NOMO-1 treated with dmso at 0.1 percent for 144 hours (cell line): ENCODE measurements around the gene TSPEAR.
"Not testable (repeated sequence)": the region's sequence is repeated elsewhere in the genome, so short reads cannot be mapped to it uniquely, and the experiment has no call there.

Source experiments
- DNase-seq: peaks from one replicate; lab custom pipeline; 2025; ENCODE audit not compliant: unreplicated experiment; lab: John Stamatoyannopoulos, UW

Gene TSPEAR

DNA sequence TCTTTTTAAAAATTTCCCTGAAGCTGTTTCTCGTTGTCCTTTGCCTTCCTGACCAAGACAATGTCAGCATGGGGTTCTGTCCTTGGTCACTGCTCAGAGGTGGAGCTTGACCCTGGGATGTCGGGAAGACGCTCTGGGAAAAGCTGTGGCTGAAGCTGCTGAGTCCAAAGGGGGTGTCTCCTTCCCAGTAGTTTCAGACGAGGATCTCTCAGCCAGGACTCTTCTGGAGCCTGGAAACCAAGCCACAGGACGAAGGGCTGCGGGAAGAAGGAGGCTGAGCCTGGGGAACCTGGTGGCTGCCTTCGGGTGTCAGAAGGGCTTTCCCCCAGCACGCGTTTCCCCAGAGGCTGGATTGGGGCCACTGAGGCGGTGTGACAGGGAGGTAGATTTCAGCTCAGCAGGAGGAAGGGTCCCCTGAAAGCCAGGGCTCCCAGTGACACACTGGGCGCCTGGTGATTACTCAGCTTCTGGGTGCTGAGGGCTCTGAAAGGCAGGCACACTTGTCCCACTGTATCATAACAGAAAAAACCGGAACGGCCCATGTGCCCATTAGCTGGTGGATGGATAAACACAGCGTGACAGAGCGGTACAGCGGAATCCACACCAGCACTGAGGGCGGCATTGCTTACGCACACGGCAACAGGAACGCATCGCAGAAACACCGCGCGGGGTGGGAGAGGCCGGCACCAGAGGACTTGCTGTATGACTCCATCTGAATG, 24.4 kb downstream of the TSPEAR start:
- DNase-seq = no peak

DNA sequence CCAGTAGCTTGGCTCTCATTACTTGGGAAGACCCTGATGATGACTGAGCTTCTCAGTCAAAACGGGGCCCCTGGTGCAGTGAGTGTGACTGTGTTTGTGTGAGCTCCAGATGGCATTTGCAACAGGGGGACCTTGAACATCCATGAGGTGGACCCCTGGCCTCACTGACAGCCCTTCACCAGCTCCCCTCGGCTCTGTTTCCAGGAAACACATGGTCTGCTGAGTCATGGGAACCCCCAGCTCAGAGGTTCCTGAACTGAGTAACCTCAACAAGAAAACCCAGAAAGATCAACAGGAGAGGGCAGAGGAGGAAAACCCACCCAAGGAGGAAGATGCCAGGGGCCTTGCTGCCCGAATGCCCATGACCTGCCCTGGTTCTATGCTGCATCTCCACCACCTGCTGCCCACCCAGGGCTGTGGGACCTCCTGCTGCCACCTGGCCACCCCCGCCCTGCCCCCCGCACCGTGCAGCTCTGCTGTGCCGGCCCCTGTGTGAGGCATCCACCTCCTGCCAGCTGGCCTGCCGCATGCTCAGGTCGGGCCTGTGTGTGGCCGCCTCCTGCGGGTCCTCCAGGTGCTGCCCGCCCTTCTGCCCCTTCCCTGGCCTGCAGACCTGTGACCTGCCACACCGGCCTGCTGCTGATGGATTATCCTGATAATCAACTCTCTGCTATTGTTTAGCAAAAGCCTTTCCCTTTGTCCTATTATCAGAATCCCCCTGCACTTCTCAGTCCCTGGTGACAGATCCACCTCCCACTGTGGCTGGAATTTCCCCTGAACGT, 25.2 kb downstream of the TSPEAR start:
- no peak for DNase-seq

DNA sequence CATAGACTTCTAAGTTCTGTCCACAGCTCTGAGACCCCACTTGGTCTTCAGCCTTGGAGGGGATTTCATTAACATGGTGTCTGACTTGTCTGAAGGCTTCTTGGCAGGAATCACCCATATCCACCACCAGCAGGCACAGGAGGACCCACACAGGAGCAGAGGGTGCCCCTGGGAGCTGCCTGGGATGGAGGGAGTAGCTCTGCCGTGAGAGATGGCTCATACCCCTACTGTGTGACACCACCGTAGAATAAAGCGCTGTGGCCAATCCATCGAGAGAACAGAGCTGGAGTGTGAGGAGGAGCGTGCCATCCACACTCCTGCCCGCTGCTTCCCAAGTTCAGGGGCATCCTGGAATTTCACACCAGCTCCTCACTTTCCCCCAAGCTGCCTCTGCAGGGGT, 26.3 kb downstream of the TSPEAR start:
- not testable (repeated sequence) for DNase-seq

DNA sequence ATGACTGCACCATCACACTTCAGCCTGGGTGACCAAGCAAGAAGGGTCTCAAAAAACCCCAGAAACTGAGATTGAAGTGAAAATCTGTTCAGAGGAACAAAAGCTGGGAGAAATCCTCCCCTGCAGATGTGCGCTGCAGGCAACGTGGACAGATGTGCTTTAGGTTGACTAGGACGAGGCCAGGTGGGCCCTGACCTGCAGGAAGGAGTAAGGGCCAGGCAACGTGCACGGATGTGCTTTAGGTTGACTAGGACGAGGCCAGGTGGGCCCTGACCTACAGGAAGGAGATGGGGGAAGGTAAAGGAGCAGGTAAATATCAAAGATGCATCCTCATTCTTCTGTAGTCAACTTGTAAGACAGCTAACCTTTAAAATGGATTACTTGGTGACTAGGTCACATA, 26.9 kb downstream of the TSPEAR start:
- DNase-seq = no peak

DNA sequence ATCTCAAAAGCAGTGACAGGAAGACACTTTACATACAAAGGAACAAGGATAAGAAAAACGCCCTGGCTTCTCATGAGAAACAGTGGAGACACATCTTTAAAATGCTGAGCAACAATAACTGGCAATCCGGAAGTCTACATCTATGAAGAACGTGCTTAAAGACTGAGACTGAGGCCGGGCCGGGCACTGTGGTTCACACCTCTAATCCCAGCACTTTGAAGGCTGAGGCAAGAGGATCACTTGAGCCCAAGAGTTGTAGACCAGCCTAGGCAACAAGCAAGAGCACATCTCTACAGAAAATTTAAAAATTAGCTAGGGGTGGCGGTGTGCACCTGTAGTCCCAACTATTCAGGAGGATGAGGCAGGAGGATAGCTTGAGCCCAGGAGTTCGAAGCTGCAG, 27.3 kb downstream of the TSPEAR start:
- DNase-seq = no peak

DNA sequence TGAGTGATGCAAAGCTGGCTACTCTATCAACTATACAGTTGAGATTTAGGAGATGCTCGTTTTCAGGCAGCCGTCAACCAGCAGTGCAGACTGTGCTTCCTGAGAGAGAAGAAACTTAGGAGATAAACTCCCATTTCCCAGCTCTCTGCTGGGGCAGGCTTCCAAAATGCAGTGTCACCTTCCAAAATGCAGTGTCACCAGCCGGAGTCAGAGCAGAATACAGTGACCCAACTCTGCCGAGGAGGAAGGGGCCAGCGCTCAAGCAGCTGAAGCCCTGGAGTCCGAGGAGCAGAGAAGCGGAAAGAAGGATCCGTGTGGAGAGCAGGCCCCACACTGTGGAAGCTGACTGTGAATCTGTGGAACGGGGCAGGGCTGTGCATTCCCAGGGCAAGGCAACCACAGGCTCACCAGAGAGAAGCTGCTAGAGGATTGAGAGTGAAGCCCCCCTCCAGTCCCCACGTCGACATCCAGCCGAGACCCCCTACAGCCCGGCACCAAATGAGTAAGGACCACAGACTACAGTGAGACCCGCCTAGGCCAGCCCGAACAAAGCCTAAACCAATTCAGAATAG, 28.7 kb downstream of the TSPEAR start:
- no peak for DNase-seq

DNA sequence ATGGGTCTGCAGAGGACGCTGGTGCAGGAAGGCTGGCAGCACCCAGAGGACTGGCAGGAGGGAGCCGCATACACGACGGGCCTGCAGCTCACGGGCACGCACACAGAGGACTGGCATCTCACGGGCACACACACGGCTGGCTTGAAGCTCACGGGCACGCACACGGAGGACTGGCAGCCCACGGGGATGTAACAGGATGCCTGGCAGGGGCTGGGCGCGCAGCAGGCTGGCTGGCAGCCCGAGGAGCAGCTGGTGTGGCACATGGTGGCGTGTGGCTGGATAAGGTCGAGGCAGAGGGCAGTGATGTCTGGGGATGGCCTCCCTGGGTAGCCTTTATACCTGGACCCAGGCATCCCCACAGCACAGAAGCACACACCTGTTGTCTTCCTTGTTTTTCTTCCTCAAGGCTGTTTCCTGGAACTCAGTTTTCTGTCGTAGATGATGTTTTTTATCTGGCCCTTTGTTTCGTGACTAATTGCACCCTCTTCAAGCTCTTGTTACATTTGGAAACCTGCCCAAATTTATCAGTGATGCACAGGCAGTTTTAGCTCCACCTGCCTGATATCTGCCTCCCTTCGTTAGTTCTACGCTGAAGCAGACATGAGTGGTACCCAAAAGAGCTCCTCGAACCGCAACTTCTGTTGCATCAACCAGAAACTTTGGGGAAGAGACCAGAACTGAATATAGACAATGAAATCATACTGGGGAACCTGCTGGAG, 29.4 kb downstream of the TSPEAR start, which contains the start of gene KRTAP12-1:
TSS of gene KRTAP12-1 (minus strand) at position 303 of the 719 bp plus-strand sequence. CDS start at position 263, 40 bp downstream.
- DNase-seq = no peak

DNA sequence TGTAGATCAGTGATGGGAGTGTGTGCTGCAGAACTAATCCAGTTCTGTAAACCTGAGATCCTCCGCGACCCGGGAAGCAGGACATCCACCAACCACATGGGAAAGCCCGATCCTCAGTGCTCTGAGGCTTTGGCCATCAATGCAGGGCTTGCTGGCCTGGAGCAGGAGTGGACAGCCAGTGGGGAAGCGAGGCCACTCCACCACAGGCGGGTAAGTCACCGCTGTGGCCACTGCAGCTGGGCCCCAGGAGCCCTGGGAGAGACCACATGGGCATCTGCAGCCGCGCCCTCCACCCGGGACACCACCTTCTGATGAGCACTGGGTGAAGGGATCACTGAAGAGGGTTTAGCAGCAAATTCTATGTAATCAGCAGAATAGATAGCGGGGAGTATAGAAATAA, 30.2 kb downstream of the TSPEAR start:
- DNase-seq = no peak

DNA sequence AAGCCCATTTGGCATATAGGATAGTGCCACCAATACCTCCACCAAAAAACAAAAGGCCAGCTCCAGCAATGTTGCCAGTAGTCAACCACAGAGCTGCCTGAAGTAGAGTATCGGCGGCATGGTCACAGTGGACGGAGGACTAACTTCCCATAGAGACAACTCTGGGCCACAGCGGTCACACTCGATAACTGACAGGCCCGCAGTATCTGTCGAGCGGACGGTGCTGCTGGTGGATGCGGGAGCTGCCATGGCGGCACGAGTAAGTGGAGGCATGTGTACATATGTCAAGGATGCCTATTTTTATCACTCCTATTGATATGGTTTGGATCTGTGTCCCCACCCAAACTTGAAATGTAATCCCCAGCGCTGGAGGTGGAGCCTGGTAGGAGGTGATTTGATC, 33.5 kb downstream of the TSPEAR start:
- DNase-seq = no peak

DNA sequence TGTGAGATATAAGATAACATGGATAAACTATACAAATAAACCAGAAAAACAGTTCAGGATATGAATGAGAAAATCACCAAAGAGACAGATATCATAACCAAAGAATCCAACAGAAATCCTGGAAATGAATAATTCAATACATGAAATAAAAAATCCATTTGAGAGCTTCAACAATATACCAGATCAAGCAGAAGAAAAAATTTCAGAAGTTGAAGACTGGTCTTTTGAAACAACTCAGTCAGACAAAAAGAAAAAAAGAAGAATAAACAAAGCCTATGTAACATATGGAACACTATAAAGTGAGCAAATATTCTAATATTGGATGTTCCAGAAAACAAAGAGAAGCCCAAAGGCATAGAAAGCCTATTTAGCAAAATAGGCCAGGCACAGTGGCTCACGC, 39.5 kb downstream of the TSPEAR start:
- DNase-seq = no peak

DNA sequence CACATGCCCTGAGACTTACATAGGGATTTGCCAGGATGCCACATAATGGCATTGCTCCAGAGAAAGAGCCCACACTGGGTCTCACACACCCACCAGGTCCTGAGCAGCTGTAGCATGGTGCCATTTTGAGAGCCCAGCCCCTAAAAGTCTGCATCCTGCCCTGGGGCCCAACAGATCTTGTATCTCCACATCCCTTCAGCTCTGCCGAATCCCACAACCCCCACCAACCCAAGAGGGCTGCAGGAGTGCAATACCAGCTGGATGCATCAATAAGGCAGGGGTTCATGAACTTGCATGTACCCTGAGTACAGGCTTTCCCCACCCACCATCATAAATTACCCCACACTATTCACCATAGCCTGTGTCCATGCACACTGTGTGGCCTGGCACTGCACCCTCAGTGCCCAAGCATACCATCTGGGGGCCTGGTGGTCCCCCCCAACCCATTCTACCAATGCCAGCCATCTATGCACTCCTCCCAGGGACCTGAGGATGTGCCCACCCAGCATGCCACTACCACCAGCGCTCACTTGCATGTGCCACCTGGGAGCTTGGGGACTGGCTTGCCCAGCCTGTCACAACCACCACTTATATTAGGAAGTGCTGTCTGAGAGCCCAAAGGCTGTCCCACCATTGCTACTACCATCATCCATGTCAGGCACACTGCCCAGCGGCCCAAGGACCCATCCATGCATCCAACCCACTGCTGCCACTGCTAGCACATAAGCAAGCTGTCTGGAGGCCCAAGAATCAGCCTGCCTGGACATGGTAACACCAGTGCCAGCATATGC, 40.5 kb downstream of the TSPEAR start:
- DNase-seq = no peak

DNA sequence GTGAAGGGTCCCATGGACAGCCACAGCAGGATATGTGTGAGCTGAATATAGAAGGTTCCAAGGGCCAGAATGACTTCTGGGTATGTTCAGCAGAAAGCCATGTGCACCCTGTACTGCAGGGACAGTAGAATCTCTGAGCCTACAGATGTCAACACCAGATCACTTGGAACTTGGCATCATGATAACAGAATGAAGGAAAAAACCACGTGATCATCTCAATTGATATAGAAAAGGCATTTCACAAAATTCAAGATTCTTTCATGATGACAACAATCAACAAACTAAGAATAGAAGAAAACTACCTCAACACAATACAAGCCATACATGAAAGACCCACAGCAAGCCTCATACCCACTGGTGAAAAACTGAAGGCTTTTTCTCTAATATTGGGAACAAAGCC, 43.8 kb downstream of the TSPEAR start:
- DNase-seq = no peak

DNA sequence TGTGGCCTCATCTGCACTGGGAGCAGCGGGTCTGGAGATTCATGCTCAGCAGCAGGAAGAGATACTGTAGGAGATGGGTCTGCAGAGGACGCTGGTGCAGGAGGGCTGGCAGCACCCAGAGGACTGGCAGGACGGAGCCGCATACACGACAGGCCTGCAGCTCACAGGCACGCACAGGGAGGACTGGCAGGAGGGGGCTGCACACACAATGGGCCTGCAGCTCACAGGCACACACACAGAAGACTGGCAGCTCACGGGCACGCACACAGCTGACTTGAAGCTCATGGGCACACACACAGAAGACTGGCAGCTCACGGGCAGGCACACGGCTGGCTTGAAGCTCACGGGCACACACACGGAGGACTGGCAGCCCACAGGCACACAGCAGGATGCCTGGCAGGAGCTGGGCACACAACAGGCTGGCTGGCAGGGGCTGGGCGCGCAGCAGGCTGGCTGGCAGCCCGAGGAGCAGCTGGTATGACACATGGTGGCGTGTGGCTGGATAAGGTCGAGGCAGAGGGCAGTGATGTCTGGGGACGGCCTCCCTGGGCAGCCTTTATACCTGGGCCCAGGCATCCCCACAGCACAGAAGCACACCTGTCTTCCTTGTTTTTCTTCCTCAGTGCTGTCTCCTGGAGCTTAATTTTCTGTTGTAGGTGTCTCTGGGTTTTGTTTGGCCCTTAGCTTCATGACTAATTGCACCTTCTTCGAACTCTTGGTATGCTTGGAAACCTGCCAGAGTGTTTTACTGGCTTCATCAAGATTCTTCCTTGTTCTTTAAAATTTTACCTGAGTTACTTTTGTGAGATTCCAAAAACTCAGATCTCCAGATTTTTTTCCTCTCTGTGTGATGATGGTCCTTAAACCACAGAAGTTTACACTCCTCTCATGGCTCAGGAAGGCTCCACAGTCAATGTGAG, 44.7 kb downstream of the TSPEAR start, which contains the start of gene KRTAP12-2:
TSS of gene KRTAP12-2 (minus strand) at position 527 of the 920 bp plus-strand sequence. CDS start at position 486, 41 bp downstream.
- no peak for DNase-seq

DNA sequence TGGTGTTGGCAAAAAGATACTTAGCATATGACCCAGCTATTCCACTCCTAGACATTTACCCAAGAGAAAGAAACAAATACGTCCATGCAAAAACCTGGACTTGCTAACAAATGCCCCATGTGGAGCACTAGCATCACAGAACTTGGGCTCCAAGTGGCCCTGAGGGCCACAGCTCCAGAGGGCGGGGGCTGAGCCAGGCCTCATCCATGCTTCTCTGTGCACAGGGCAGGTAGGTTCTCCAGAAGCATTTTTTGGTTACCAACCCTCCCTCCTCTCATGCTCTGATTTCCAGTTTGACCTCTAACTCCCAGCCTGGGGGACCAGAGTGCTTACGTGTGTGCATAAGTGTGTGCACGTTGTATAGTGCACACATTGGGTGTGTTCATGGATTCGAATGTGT, 46.7 kb downstream of the TSPEAR start:
- no peak for DNase-seq

DNA sequence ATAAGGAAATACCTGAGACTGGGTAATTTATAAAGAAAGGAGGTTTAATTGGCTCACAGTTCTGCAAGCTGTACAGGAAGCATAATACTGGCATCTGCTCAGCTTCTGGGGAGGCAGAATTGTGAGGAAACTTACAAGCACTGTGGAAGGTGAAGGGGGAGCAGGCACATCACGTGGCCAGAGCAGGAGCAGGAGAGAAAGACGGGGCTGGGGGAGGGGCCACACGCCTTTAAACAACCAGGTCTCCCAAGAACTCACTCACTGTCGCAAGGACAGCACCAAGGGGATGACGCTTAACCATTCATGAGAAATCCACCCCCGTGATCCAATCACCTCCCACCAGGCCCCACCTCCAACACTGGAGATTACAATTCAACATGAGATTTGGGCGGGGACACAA, 49.8 kb downstream of the TSPEAR start:
- not testable (repeated sequence) for DNase-seq

DNA sequence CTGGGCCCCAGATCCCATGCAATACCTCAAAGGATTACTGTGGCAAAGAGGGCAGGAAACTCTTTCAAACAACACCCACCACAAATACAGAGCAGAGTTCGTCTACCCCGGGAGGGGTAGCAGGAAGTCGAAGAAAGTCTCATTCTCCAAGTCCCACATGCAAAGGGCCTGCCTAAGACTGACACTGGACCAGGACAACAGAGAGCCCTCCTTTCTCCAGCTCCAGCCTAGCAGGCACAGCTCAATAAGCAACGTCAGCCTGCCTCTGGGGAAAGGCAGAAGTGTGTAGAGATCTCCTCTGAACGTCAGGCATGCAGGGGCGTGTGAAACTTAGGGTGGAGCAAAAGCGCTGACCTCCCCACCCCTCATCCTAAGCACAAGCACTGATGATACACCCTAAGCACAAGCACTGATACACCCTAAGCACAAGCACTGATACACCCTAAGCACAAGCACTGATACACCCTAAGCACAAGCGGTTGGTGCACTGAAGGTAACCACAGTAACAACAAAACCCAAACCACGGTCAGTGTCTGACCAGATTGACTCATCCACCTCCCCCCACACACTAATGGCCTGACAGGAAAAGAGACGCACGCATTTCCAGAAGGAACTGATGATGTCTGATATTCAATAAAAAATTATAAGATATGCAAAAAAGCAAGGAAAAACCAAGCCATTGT, 52.3 kb downstream of the TSPEAR start:
- no peak for DNase-seq

DNA sequence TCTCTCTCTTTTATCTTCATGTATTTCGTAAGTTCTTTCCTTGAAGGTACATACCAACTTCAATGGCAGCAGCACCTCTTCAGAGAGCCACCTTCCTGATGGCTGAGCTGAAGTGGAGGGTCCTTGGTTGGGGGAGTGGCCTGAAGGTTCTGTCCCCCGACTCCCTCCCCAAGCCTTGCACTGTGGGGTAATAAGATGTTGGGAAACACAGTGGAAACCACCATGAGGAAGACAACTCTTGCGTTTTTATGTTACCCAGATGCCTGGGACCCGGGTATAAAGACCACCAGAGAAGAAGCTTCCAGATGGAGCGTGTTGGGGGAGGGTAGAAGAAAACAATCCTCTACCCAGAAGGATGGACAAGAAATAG, 52.8 kb downstream of the TSPEAR start:
- no peak for DNase-seq

DNA sequence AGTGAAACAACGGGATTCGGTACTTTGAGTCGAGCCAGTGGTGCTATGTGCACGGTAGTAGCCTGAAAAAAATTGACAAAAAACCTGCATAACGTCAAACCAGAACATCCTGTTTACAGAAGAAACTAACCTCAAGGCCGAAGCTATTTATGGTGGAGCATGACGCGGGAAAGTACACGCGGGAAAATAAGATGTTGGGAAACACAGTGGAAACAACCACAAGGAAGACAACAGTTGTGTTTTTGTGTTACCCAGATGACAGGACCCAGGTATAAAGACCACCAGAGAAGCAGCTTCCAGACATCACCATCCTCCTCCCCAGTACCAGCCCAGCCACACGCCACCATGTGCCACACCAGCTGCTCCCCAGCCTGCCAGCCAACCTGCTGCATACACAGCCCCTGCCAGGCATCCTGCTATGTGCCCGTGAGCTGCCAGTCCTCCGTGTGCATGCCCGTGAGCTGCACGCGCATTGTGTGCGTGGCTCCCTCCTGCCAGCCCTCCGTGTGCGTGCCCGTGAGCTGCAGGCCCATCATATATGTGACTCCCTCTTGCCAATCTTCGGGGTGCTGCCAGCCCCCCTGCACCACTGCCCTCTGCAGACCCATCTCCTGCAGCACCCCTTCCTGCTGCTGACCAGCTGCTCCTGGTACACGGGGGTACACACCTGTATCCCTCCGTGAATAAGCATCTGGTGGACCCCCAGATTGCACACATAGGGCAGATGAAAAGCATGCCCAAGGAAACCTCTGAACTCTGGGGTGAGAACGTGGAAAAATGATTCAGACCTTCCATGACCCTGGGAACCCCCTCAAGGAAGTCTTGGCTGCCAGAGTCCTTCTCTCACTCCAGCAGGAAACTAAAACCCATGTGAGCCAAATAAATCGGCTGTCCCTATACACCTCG, 53.5 kb downstream of the TSPEAR start, which contains the start of gene KRTAP12-3:
TSS of gene KRTAP12-3 (plus strand) at position 298 of the 906 bp plus-strand sequence. CDS start at position 346, 48 bp downstream.
- DNase-seq = no peak
